Measurements from ENCODE around the gene KCNMA1.

DNA sequence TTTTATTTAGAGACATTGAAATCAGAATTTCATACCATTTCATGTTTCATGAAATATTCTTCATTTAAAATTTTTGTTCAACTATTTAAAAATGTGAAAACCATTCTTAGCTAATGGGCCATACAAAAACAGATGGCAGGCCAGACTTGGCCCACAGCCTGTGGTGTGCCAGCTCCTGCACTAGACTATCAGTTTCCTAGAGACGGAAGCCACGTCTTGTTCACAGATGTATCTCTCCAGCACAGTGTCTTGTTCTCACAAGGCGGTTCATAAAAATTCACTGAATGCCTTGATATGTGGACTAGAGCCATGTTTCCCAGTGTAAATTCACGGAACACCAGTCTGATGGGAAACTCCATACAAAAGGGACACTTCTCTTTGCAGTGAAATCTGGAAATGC lies 216.0 kb downstream of the KCNMA1 start:
- no peak for TF ChIP-seq POLR2A (IDR thresholded peaks at IDR 0.05)
- no peak for TF ChIP-seq CTCF (IDR thresholded peaks at IDR 0.05 in 4 of 5, conservative IDR thresholded peaks at IDR 0.05 in 1 of 5)
